Activated T-helper 1 cell treated with Interleukin-2 at 50 U/mL for 16 hours (primary cell): ENCODE measurements around the gene IBSP.

Source experiments
- DNase-seq: peaks from one replicate; pipeline ENCODE4 v3.0.0-alpha.2; 2020; ENCODE audit warnings: low read depth

The IBSP gene

DNA sequence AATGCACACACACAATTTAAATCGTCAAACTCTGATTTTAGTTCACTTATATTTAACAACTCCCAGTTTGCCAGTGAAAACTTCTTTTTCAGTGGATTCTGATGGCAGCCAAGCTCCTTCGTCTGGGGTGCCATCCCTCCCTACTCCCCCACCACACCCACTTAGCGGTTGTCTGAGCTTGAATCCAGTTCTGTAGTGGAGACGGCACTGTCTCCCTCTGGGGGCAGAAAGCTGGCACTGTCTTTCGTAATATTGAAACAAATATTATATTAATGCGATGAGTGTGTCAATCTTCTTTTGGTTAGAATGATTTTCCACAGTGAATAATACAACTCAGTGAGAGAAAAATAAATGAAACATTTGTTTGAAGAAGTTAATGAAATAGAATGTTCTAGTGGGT is 38.9 kb downstream of the IBSP start:
- no peak for DNase-seq

- no peak for DNase-seq
Observed at GRCh38 chr4:87838890-87839591, 39.7 kb downstream of the IBSP start.

DNA sequence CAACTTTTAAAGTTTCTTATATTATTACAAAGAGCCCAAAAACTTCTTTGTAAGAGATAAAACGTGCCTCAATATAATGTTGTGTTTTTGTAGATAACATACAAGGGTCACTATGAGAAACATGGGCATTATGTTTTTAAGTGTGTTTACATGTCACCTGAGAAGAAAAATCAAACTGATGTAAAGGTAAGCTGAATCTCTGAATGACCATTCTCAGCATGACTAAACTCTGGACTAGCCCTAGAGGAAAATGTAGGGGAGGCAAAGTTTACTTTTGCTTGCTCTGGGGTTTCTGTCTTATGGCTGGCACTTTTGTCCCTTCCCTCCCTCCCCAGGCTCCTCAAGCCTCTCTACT is 40.2 kb downstream of the IBSP start:
- no peak for DNase-seq

DNA sequence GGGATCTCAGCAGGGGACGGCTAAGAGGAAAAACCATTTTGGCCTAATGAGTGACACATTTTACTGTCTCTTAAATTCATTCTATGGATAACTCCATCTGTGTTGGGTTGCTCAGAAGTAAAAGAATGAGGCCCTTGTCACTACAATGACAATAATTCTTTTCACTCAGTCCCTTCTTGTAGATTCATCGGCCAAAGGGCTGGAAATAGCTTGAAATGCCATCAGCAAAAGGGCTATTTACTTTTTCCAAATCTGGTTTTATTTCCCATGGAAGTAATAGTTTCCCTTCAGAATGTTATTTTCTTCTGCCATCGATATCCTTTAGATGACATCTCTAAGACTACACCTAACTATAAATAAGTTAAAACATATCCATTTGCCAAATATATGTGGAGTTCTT is 40.8 kb downstream of the IBSP start:
- no peak for DNase-seq

DNA sequence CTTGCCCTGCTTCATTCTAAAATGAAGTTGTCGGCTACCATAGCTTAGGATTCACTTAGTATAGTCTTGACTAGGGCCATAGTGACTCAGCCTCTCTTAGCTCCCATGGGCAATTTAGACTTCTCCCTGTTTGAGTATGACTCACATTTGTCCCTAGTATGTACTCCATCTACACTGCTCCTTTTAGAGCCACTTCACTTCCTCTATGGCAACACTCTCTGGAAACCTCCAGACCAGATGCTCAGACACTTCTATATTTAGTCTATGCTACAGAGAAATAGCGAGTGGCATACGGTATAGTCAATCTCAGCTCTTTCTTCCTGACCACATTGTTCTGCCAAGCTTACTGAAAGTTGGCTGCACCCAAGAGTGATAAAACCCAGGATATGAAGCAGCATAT is 44.6 kb downstream of the IBSP start:
- DNase-seq: no peak

GRCh38 chr4:87844452-87844851 is 45.1 kb downstream of the IBSP start:
- no peak for DNase-seq

DNA sequence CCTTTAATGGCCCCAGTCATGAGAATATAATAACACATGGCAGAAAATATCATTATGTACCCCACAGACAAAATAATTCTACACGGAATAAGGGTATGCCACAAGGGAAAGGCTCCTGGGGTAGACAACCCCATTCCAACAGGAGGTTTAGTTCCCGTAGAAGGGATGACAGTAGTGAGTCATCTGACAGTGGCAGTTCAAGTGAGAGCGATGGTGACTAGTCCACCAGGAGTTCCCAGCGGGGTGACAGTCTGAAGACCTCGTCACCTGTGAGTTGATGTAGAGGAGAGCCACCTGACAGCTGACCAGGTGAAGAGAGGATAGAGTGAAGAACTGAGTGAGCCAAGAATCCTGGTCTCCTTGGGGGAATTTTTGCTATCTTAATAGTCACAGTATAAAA is 46.9 kb downstream of the IBSP start:
- DNase-seq: no peak

- no peak for DNase-seq
Observed at GRCh38 chr4:87848622-87849351, 49.4 kb downstream of the IBSP start.

DNA sequence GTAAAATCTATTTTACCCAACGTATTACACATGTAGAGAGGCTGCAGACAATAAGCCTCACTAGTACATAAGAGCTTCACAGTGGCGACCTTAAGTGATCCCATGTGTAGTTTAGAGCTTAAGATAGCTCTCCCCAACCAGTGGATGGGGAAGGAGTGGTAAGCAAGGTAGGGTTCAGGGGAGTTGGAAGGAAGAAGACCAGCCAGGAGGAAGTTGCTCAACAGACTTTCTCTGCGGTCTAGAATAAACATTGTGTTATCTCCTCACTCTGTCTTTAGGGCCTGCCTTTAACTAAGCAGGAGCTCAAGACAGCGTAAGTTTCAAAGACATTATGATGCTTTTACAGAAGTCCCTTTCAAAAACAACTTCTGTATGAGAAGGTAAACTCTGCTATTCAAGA is 50.3 kb downstream of the IBSP start:
- no peak for DNase-seq

DNA sequence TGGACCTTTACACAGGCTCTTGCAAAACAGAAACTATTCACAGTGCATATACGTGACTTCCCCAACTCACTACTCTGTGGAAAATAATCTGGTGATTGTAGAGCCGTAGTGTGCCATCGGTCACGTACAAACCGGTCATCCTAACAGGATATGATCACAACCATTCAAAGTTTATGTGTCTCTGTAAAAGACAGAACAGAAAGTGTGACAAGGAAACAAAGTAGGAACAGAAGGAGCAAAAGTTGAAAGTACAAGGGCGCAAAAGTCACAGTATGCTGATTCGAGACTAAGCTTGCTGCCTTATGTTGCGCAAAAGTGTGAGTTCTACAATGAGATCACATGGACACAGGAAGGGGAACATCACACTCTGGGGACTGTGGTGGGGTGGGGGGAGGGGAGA is 52.0 kb downstream of the IBSP start:
- no peak for DNase-seq

GRCh38 chr4:87851953-87852352 is 52.6 kb downstream of the IBSP start:
- no peak for DNase-seq

GRCh38 chr4:87853108-87853507 is 53.8 kb downstream of the IBSP start:
- no peak for DNase-seq

DNA sequence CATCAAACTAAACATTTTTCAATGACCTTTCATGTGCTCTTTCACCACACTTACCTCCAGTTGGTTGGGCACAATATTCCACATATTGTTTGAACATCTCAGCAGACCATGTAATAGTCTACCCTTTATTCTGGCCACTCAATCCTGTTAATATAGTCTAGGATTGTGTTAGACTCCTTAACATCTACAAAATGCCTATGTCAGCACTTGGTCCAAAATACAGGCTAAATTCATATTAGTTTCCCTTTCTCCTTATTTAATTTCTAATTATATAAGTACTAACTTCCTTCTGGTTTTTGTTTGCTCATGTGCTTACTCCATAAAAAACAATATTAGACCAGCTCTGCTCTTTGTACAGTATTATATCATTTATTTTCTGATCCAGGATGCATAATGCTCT is 54.5 kb downstream of the IBSP start:
- no peak for DNase-seq

- no peak for DNase-seq
Observed at GRCh38 chr4:87855559-87855958, 56.2 kb downstream of the IBSP start.

GRCh38 chr4:87856816-87857215 is 57.5 kb downstream of the IBSP start:
- DNase-seq: no peak

GRCh38 chr4:87857789-87858188 is 58.4 kb downstream of the IBSP start:
- no peak for DNase-seq
